GM20000 (cell line): Measurements from ENCODE around the gene SSBP2.

Experiments
- DNase-seq: peaks from one replicate; pipeline ENCODE4 v3.0.0; 2012; ENCODE audit warnings: low spot score
- TF ChIP-seq, protein P1 (sequence below): IDR thresholded peaks from 2 replicates; pipeline ENCODE4 v1.5.1; 2012; ENCODE audit warnings: mild to moderate bottlenecking, control low read depth; ENCODE audit errors: extremely low read depth, missing control alignments

Gene SSBP2

DNA sequence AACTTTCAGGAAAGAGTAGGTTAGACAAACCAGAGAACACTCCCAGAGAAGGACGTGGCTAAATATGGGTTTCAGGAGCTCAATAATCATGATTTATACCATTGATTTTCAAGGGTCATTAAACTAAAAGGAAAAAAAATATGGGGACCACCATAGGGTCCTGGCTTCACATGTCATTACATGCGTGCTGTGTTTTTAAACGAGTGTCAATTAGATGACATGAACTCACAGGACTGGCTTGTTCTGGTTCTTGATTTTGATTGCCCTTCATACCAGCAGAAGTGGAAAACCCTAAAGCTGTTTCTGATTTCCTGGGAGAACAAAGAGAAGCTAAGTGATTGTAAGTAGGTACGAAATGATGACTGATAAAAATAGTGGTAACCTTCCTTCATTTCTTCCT, 362.7 kb downstream of the SSBP2 start:
- TF ChIP-seq, protein P1, sequence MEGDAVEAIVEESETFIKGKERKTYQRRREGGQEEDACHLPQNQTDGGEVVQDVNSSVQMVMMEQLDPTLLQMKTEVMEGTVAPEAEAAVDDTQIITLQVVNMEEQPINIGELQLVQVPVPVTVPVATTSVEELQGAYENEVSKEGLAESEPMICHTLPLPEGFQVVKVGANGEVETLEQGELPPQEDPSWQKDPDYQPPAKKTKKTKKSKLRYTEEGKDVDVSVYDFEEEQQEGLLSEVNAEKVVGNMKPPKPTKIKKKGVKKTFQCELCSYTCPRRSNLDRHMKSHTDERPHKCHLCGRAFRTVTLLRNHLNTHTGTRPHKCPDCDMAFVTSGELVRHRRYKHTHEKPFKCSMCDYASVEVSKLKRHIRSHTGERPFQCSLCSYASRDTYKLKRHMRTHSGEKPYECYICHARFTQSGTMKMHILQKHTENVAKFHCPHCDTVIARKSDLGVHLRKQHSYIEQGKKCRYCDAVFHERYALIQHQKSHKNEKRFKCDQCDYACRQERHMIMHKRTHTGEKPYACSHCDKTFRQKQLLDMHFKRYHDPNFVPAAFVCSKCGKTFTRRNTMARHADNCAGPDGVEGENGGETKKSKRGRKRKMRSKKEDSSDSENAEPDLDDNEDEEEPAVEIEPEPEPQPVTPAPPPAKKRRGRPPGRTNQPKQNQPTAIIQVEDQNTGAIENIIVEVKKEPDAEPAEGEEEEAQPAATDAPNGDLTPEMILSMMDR, result no peak
- DNase-seq, result no peak

- no peak for DNase-seq
These were observed 367.0 kb downstream of the SSBP2 start for GRCh38 chr5:81383867-81384266.

DNA sequence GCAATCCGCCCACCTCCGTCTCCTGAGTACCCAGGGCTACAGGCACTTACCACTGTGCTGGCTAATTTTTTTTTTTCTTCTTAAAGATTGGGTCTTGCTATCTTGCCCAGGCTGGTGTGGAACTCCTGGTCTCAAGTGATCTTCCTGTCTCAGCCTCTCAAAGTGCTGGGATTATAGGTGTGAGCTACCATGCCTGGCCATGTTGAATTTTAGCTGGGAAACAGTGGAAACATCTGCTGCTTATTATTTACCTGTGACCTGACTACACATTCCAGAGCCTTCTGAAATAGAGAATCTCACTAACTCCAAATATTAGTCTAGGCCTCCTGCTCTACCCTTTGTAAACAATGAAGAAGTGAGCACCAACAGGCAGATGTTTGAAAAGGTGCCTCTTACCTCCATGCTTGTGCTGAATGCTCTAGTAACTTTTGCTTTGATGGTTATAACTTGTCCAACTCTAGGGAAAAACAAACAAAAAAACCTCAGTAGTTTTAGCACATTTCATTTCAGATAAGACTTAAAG, 379.5 kb downstream of the SSBP2 start:
- no peak for DNase-seq
- TF ChIP-seq, protein P1, result no peak

More at GRCh38 chr5:81383867-81384266, 367.0 kb downstream of the SSBP2 start:
- TF ChIP-seq, protein P1, result no peak

DNA sequence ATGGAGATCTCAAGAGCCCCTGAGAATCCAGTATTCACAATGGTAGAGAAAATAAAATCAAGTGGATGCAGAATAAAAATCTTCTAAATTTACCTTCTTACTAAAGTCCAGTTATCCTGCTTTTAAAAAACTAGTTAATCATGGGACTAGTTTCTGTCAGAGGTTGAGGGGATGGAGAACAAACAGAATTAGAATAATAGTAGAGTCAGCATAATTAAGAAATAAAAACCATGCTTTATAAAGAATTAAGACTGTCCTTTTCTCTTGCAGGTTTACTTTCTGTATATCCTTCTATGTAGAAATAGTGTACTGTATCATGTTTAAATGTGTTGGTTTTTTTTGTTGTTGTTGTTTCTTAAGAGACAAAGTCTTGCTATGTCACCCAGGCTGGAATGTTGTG, 380.0 kb downstream of the SSBP2 start:
- no peak for DNase-seq
- TF ChIP-seq, protein P1, result no peak

DNA sequence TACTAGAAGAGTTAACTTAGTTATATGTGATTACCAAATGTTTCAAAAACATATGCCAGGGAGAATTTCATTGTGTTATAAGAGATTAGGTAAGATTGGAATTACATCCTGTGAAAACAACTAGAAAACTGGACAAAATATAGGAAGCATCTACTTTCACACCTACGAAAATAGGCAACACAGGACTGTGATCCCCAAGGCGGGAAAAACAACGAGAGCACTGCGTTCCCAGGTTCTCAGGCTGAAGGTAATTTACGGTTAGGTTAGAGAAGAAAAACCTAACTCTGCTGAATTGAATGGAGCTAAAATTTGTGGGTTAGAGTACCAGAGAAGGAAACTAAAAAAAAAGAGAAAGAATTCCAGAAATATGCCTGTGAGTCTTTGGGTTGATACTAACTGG, 385.4 kb downstream of the SSBP2 start:
- DNase-seq, result no peak
- TF ChIP-seq, protein P1, result no peak

DNA sequence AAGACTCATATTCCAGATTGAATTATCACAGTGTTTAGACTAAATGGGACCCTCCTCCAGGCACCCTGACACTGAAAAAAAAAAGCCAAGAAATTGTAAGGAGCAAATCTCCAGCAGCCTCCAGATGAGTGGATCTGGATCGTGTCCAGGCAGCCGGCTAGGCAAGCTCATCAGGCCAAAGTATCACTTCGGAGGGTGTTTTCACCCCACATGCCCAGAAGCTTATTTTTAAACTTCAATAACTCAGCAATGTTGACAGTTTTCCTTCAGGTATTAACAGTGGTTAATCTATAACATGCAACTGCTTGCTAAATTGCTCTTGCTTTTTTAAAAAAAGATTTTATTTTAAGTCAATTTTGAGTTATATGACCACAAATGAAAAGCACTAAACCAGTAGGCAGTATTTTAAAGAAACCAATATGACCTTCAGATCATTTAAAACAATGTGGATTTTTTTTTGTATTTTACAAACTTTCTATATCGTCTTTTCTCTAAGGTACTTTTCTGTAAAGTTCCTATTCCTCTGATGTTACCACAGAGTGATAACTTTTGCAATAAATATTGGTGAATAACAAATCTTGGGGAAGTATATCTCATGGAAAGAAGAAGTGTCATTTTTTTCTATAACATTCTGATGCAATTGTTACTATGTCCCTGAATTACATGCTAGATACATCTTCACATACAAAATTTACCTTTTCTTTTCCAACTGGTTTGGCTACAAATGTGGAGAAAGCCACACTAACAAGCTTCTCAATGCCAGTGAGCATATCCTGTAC, 387.6 kb downstream of the SSBP2 start:
- DNase-seq, result no peak

More for the DNA sequence above, 387.6 kb downstream of the SSBP2 start:
- TF ChIP-seq, protein P1, result no peak
